ENCODE data around the gene KRT75. TPM values are rescaled to one million over a fixed set of nuclear protein-coding genes. Genes with fewer than 3 reads are reported as not detected.

KRT75 gene
- total and polyA plus RNA-seq, 12 donors = not detected

DNA sequence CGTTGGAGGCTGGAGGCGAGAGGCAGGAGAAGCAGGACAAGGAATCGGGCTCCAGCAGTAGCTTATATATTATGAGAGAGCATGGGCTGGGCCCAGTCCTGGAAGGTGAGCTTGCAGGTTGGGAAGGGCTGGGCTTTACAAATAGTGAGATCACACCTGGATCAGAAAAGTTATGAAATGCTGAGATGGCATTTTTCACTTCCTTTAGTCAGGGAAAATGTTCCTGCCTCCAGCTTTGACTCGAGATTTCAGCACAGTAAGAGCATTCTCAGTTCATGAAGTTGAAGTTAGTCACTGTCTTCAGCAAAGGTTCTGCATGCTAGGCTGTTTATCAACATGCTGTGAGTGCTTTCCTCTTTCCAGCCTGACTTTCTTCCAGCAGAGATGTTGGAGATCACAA lies 39.6 kb upstream of the KRT75 start, which contains the start of gene KRT6C:
KRT6C (minus strand) TSS at position 38 of the 400 bp plus-strand sequence. CDS start 68 bp downstream, outside the sequence.
- Histone ChIP-seq H3K27ac (no peak within 1 kb of the TSS), H3K4me3 (no peak within 1 kb of the TSS), H3K9me3 (peaks cover 0 to 4% (median 0%) of the 10 kb centered on the region in 11 donors), H3K27me3 (peaks cover 0 to 12% (median 0%) of the 10 kb centered on the region in 7 donors), H3K36me3 (no peaks in the 10 kb centered on the region), H3K4me1 (no peaks in the 10 kb centered on the region)
- 79 to 86% methylated on average over 4 of the region's 4 CpGs for WGBS, 2 donors
- TF ChIP-seq CTCF (IDR thresholded peaks at IDR 0.05) = no peak
- no peak for DNase-seq
- ATAC-seq = no peak
- intact Hi-C loops (cut with DNase I) = no loop called here

- H3K27ac ChIP-seq = no peak overlapping the region
- no peak overlapping the region for H3K4me3 ChIP-seq
- H3K9me3 ChIP-seq = no peaks in the 10 kb centered on the region
- 74 to 76% methylated on average over 4 of the region's 4 CpGs for WGBS, 2 donors
- no peaks in the 10 kb centered on the region for H3K36me3 ChIP-seq
- DNase-seq = no peak
- ATAC-seq = no peak
- H3K27me3 ChIP-seq = peaks cover 0 to 17% (median 11%) of the 10 kb centered on the region in 7 donors
- no peaks in the 10 kb centered on the region for H3K4me1 ChIP-seq
- no peak for TF ChIP-seq CTCF (IDR thresholded peaks at IDR 0.05)
- intact Hi-C loops (cut with DNase I) = no loop called here
Observed at GRCh38 chr12:52469853-52470252, 35.7 kb upstream of the KRT75 start.

- Histone ChIP-seq H3K36me3 (no peaks in the 10 kb centered on the region), H3K27ac (no peak overlapping the region), H3K9me3 (no peaks in the 10 kb centered on the region), H3K4me1 (no peaks in the 10 kb centered on the region), H3K4me3 (no peak overlapping the region), H3K27me3 (peaks cover 0 to 32% (median 20%) of the 10 kb centered on the region in 7 donors)
- DNase-seq = no peak
- intact Hi-C loops (cut with DNase I) = no loop called here
- 12% methylated on average over 2 of the region's 2 CpGs for WGBS, 2 donors
- no peak for TF ChIP-seq CTCF (IDR thresholded peaks at IDR 0.05)
- ATAC-seq = no peak
Observed at GRCh38 chr12:52464897-52465296, 30.7 kb upstream of the KRT75 start.

DNA sequence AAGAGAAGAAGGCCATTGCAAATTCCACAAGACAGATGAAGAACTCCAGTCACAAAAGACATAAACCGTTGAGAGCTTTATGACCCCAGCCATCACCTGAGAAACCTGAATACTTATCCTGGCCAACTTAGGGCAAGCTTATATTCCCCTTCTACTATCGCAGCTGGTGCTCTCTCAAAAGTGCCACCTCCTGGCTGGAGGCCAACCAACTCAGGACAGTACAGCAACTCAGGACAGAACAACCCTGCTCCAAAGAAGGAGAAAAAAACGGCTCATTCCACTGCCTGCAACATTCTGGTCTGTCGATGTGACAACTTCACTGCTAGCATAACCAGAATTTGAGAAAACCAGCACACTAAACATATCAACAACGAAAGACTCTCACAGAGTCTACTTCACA lies 27.5 kb upstream of the KRT75 start:
- Histone ChIP-seq H3K9me3 (no peaks in the 10 kb centered on the region), H3K27ac (no peak overlapping the region), H3K36me3 (no peaks in the 10 kb centered on the region), H3K27me3 (peaks cover 0 to 26% (median 13%) of the 10 kb centered on the region in 7 donors), H3K4me3 (no peak overlapping the region), H3K4me1 (no peaks in the 10 kb centered on the region)
- TF ChIP-seq CTCF (IDR thresholded peaks at IDR 0.05) = no peak
- DNase-seq (peak in 1 of 2 donors; percentile 23), ATAC-seq (no peak)
- intact Hi-C loops (cut with DNase I) = no loop called here
- WGBS, 2 donors = 51 to 63% methylated on average over 5 of the region's 5 CpGs
